NCI-H460 (cell line): ENCODE data around the gene HTRA1. TPM values are rescaled to one million over a fixed set of nuclear protein-coding genes. Genes with fewer than 3 reads are reported as not detected.

Experiments
- DNase-seq: peaks from one replicate; pipeline ENCODE4 v3.0.0-alpha.2; 2016; ENCODE audit warnings: low read depth; ENCODE audit errors: extremely low read depth
- small RNA-seq, 2 experiments: library from RNA; depleted of rRNA; stranded (forward); fragments of <200 nt; gene quantifications; one replicate each; pipeline ENCODE3, GENCODE V24; 2014
- total RNA-seq: library from RNA; depleted of rRNA; stranded (reverse); fragments of >200 nt; shearing (Covaris generic); gene quantifications from 2 replicates; pipeline ENCODE4 v1.2.3, GENCODE V29; 2014; rRNA removed

Gene HTRA1
- total RNA-seq, 1 experiment from 2014 or later: 40.7 TPM

- DNase-seq: no peak
These were observed 89.1 kb downstream of the HTRA1 start for GRCh38 chr10:122550427-122550826.

GRCh38 chr10:122550983-122551382 is 89.6 kb downstream of the HTRA1 start:
- DNase-seq: no peak

GRCh38 chr10:122551450-122551849 is 90.1 kb downstream of the HTRA1 start:
- no peak for DNase-seq

GRCh38 chr10:122553341-122553740 is 92.0 kb downstream of the HTRA1 start:
- no peak for DNase-seq

- no peak for DNase-seq
These were observed 93.0 kb downstream of the HTRA1 start for GRCh38 chr10:122554131-122555036.

GRCh38 chr10:122555442-122555841 is 94.1 kb downstream of the HTRA1 start:
- no peak for DNase-seq

- no peak for DNase-seq
These were observed 96.2 kb downstream of the HTRA1 start for GRCh38 chr10:122557516-122557915.

GRCh38 chr10:122558452-122558851 is 97.1 kb downstream of the HTRA1 start:
- no peak for DNase-seq

GRCh38 chr10:122559228-122559627 is 97.9 kb downstream of the HTRA1 start:
- DNase-seq: no peak

GRCh38 chr10:122560279-122560804 is 99.0 kb downstream of the HTRA1 start, which contains the start of gene DMBT1:
TSS of gene DMBT1 (plus strand) at chr10:122560754. CDS start at chr10:122560771, 17 bp downstream.
- DNase-seq: no peak

- DNase-seq: no peak
These were observed 99.9 kb downstream of the HTRA1 start for GRCh38 chr10:122561212-122561611.

GRCh38 chr10:122561792-122562191 is 100.4 kb downstream of the HTRA1 start:
- DNase-seq: no peak

Small RNA genes within 50 kb of the gene (small RNA-seq; reads per million reads assigned to genes)
- 0 reads per million in 2 experiments for gene MIR3941

Other genes with a start within 250 kb of the HTRA1 start
- gene BTBD16, start 190.3 kb upstream of the HTRA1 start, total RNA-seq: 0.43 and 0.45 TPM in 2 replicates
- 19.6 and 24.2 TPM in 2 replicates for gene PLEKHA1, start 86.8 kb upstream of the HTRA1 start, total RNA-seq
- not detected in 2 replicates for gene ARMS2, start 6.9 kb upstream of the HTRA1 start, total RNA-seq
- gene DMBT1, start 99.2 kb downstream of the HTRA1 start, total RNA-seq: 0.02 TPM in 1 of 2 replicates, not detected in the other
- not detected in 2 replicates for gene C10orf120, start 238.3 kb downstream of the HTRA1 start, total RNA-seq